ENCODE measurements around the gene IGFBP1.

Gene IGFBP1

GRCh38 chr7:45886931-45887667 lies 1.2 kb upstream of the IGFBP1 start:
- TF ChIP-seq JUND (IDR thresholded peaks at IDR 0.05; ENCODE audit: low read depth): no peak
- in situ Hi-C loops (cut with HindIII; ENCODE audit: low pct_unique_long_range_greater_than_20kb, low sequenced_read_pairs): no loop called here
- no peak for DNase-seq (ENCODE audit: low read depth in 1 of 2, low spot score in 1 of 2)

DNA sequence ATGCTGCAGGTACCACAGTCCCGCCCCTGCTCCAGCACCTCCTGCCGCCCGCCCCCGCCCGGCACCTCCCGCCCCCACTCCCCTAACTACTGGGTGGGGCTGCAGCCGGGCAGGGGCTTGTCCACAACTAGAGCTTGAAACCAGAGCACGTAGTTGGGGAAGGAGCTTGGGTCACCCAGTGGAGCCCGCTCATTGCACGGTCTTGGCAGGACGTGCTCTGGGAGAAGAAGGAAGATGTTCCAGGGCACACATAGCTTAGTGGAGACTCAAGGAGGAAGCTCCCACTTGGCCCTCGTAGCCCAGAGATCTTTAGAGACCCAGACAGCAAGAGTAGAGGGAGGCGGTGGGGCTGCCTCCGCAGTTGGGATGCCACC lies 692 bp downstream of the IGFBP1 start:
- in situ Hi-C loops (cut with HindIII; ENCODE audit: low pct_unique_long_range_greater_than_20kb, low sequenced_read_pairs): no loop called here
- no peak for TF ChIP-seq JUND (IDR thresholded peaks at IDR 0.05; ENCODE audit: low read depth)
- DNase-seq (ENCODE audit: low read depth in 1 of 2, low spot score in 1 of 2): no peak

DNA sequence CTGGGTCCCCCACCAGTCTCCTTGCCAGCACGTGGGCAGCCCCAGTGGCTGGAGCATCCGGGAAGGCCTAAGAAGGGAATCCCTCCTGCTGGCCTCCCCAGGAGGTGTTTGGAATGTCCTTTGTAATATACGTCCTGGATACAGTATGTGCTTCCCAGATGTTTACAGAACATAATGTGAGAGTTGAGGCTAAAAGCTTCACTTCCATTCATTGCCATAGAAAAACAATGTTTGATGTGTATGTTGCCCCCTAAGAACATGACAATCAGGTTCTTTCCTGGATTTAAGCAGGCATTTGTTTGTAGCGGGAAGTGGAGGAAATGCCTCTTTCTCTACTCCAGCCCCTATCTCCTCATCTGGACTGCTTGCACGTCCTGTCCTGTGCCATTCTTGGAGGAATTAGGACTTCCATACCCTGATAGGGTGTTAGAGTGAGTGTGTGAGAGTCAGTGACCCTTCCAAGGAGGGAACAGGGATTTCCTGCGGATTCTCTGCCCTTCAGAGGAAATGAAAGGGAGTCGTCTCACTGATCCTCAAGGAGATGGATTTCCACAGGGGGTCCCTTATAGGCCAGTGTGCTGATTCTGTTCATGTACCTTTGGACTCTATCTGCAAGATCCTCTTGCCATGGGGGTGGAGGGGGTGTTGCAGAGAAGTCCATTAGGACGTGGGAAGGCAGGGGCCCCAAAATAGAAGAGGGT lies 1.2 kb downstream of the IGFBP1 start:
- in situ Hi-C loops (cut with HindIII; ENCODE audit: low pct_unique_long_range_greater_than_20kb, low sequenced_read_pairs): no loop called here
- no peak for TF ChIP-seq JUND (IDR thresholded peaks at IDR 0.05; ENCODE audit: low read depth)
- DNase-seq (ENCODE audit: low read depth in 1 of 2, low spot score in 1 of 2): no peak

DNA sequence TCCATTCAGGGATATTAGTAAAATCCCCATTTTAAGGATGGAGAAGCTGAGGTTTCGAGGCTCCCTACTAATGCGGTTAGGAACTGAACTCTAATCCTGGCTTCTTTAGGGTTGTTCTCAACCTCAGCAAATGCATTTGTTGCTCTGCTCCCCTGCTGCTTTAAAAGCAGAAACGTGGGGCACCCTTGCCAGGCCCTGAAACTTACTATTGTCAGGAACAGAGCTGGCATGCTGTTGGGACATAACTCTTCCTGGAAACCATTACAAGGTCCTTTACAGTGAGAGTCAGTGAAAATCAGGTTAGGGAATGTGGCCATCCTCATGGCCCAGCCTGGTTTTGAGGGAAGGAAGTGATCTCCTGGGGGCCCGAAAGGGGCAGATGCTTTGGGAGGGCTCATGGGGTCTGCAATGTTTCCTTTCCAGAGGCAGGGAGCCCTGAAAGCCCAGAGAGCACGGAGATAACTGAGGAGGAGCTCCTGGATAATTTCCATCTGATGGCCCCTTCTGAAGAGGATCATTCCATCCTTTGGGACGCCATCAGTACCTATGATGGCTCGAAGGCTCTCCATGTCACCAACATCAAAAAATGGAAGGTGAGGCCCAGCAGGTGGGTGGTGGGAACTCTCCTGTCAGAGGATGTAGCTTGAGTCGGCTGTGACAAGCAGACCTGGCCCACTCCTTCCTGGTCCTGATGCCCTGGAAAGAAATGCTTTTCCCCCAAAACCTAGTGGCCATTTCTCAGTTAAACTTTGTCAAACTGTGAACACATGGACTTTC lies 2.0 kb downstream of the IGFBP1 start:
- DNase-seq (ENCODE audit: low read depth in 1 of 2, low spot score in 1 of 2): no peak
- no peak for TF ChIP-seq JUND (IDR thresholded peaks at IDR 0.05; ENCODE audit: low read depth)
- in situ Hi-C loops (cut with HindIII; ENCODE audit: low pct_unique_long_range_greater_than_20kb, low sequenced_read_pairs): no loop called here

DNA sequence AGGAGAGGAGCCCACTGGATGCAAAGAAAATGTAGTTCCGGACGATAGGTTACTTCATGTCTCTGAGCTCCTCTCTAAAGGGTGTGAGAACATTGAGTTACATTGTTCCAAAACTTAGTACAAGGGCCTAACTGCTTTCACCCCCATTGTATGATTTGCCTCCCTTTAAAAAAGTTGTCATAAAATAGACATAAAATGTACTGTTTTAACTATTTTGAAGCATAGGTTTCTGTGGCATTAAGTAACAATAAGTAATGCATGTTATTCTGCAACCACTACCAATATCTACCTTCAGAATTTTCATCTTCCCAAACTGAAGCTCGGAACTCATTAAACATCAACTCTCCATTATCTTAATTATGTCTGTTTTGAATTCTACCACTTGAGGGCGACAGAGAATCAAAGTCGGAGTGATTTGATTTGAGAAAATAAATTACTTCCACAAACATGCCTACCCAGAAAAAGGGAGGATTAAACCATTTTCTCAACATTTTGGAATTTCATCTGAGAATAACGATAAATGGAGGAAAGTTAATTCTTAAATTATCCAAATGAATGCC lies 2.7 kb downstream of the IGFBP1 start:
- DNase-seq (ENCODE audit: low read depth in 1 of 2, low spot score in 1 of 2): peak in 1 of 2 experiments; percentile 64
- in situ Hi-C loops (cut with HindIII; ENCODE audit: low pct_unique_long_range_greater_than_20kb, low sequenced_read_pairs): no loop called here
- no peak for TF ChIP-seq JUND (IDR thresholded peaks at IDR 0.05; ENCODE audit: low read depth)

- DNase-seq (ENCODE audit: low read depth in 1 of 2, low spot score in 1 of 2): no peak
- in situ Hi-C loops (cut with HindIII; ENCODE audit: low pct_unique_long_range_greater_than_20kb, low sequenced_read_pairs): no loop called here
- no peak for TF ChIP-seq JUND (IDR thresholded peaks at IDR 0.05; ENCODE audit: low read depth)
Measured at GRCh38 chr7:45891462-45892402, 3.4 kb downstream of the IGFBP1 start.

DNA sequence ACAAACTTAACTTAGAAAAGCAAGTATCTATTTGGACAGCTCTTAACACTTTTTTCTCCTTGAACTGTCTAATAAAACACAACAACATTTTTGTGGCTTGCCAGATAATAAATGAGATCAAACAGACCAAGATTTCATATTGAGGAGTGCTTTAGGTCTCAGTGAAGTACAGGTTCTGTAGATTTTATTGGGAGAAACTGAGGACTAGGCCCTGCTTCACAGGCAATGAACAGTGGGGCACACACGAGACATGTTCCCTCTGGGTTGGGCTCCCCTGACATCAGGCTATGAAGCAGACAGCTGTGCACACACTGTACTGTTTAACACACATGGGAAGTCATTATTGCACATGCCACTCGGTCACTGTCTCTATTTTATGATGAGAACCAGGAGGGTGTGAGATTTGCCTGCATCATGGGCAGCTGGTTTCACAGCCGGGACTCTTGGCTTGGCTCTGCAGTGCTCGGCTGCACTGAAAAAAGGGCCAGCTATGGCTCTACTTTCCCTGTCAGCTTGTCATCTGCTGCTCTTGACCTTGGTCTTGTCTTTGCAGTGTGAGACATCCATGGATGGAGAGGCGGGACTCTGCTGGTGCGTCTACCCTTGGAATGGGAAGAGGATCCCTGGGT lies 4.2 kb downstream of the IGFBP1 start:
- DNase-seq (ENCODE audit: low read depth in 1 of 2, low spot score in 1 of 2): no peak
- TF ChIP-seq JUND (IDR thresholded peaks at IDR 0.05; ENCODE audit: low read depth): no peak
- in situ Hi-C loops (cut with HindIII; ENCODE audit: low pct_unique_long_range_greater_than_20kb, low sequenced_read_pairs): no loop called here

- DNase-seq (ENCODE audit: low read depth in 1 of 2, low spot score in 1 of 2): no peak
- TF ChIP-seq JUND (IDR thresholded peaks at IDR 0.05; ENCODE audit: low read depth): no peak
- in situ Hi-C loops (cut with HindIII; ENCODE audit: low pct_unique_long_range_greater_than_20kb, low sequenced_read_pairs): no loop called here
Measured at GRCh38 chr7:45893374-45893995, 5.2 kb downstream of the IGFBP1 start.

GRCh38 chr7:45893996-45894664 lies 5.8 kb downstream of the IGFBP1 start:
- no peak for DNase-seq (ENCODE audit: low read depth in 1 of 2, low spot score in 1 of 2)
- no peak for TF ChIP-seq JUND (IDR thresholded peaks at IDR 0.05; ENCODE audit: low read depth)
- in situ Hi-C loops (cut with HindIII; ENCODE audit: low pct_unique_long_range_greater_than_20kb, low sequenced_read_pairs): no loop called here

GRCh38 chr7:45894665-45895062 lies 6.4 kb downstream of the IGFBP1 start:
- in situ Hi-C loops (cut with HindIII; ENCODE audit: low pct_unique_long_range_greater_than_20kb, low sequenced_read_pairs): no loop called here
- no peak for DNase-seq (ENCODE audit: low read depth in 1 of 2, low spot score in 1 of 2)
- no peak for TF ChIP-seq JUND (IDR thresholded peaks at IDR 0.05; ENCODE audit: low read depth)
